ENCODE data around the gene TRIM7. TPM values are rescaled to one million over a fixed set of nuclear protein-coding genes. Genes with fewer than 3 reads are reported as not detected.

Gene TRIM7
- total RNA-seq, 4 donors from 2014 or later: 0.88 to 2.6 (median 2.2) TPM

GRCh38 chr5:181243564-181244343, 38.8 kb upstream of the TRIM7 start, which contains the start of gene RACK1:
Gene RACK1, minus strand, starts transcription at chr5:181243906. Its CDS starts 106 bp downstream, at chr5:181243800.
- no peaks in the 10 kb centered on the region for H3K9me3 ChIP-seq
- peak; percentile 88 to 94 (median 91) for DNase-seq
- no peaks in the 10 kb centered on the region for H3K27me3 ChIP-seq
- H3K27ac ChIP-seq: peak within 1 kb of the TSS; percentile 90 to 97 (median 91)
- H3K4me3 ChIP-seq: peak within 1 kb of the TSS; percentile 66 to 80 (median 69)
- peaks cover 3 to 50% (median 23%) of the 10 kb centered on the region in 4 donors for H3K4me1 ChIP-seq
- TF ChIP-seq POLR2A (IDR thresholded peaks at IDR 0.05) (peak; percentile 45 to 50), CTCF (IDR thresholded peaks at IDR 0.05) (no peak)
- H3K36me3 ChIP-seq: peaks cover 0 to 35% (median 0%) of the 10 kb centered on the region in 3 donors

- Histone ChIP-seq H3K36me3 (peaks cover 0 to 42% (median 0%) of the 10 kb centered on the region in 3 donors), H3K4me1 (peaks cover 3 to 44% (median 21%) of the 10 kb centered on the region in 4 donors)
- TF ChIP-seq CTCF (IDR thresholded peaks at IDR 0.05) (no peak), POLR2A (IDR thresholded peaks at IDR 0.05) (no peak)
These were observed 38.1 kb upstream of the TRIM7 start for GRCh38 chr5:181243018-181243563.

GRCh38 chr5:181242031-181242451, 37.0 kb upstream of the TRIM7 start:
- Histone ChIP-seq H3K9me3 (no peaks in the 10 kb centered on the region), H3K4me1 (peaks cover 3 to 38% (median 18%) of the 10 kb centered on the region in 4 donors), H3K4me3 (peak overlapping the region; percentile 66 to 80 (median 69)), H3K27ac (peak overlapping the region in 3 of 4 donors; percentile 90 to 97 (median 91)), H3K36me3 (peaks cover 0 to 52% (median 7%) of the 10 kb centered on the region in 3 donors), H3K27me3 (no peaks in the 10 kb centered on the region)
- TF ChIP-seq POLR2A (IDR thresholded peaks at IDR 0.05) (no peak), CTCF (IDR thresholded peaks at IDR 0.05) (no peak)
- DNase-seq: no peak

More at GRCh38 chr5:181243018-181243563, 38.1 kb upstream of the TRIM7 start:
- Histone ChIP-seq H3K9me3 (no peaks in the 10 kb centered on the region), H3K4me3 (peak overlapping the region; percentile 66 to 80 (median 69)), H3K27me3 (no peaks in the 10 kb centered on the region), H3K27ac (peak overlapping the region; percentile 90 to 97 (median 91))
- no peak for DNase-seq

- peaks cover 3 to 38% (median 17%) of the 10 kb centered on the region in 4 donors for H3K4me1 ChIP-seq
- H3K4me3 ChIP-seq: peak overlapping the region in 1 of 4 donors; percentile 80
- H3K27me3 ChIP-seq: no peaks in the 10 kb centered on the region
These were observed 36.5 kb upstream of the TRIM7 start for GRCh38 chr5:181241393-181241975.

More at GRCh38 chr5:181241393-181241975, 36.5 kb upstream of the TRIM7 start:
- H3K27ac ChIP-seq: peak overlapping the region in 2 of 4 donors; percentile 90 to 91
- peaks cover 0 to 58% (median 9%) of the 10 kb centered on the region in 3 donors for H3K36me3 ChIP-seq
- no peaks in the 10 kb centered on the region for H3K9me3 ChIP-seq
- TF ChIP-seq CTCF (IDR thresholded peaks at IDR 0.05) (no peak), POLR2A (IDR thresholded peaks at IDR 0.05) (no peak)
- DNase-seq: peak in 1 of 3 donors; percentile 25

All from Peyer's patch (tissue), 4 donors.